A549 treated with DMSO at 1 μM for 4 hours (cell line): ENCODE data around the gene KITLG. TPM values are rescaled to one million over a fixed set of nuclear protein-coding genes. Genes with fewer than 3 reads are reported as not detected.

Experiments used
- total RNA-seq: library from RNA; stranded (reverse); fragments of 200-300 nt; extraction: Qiagen RNA extraction; gene quantifications from 5 replicates; pipeline ENCODE4 v1.2.3, GENCODE V29; 2022; ENCODE audit warnings: low read depth

KITLG gene
- total RNA-seq = 11.1 to 15.9 TPM (median 14.9 TPM) in 5 replicates

GRCh38 chr12:88580051-88580871, at the start of gene KITLG:
KITLG (minus strand) TSS chr12:88580471; CDS start chr12:88580278, 193 bp downstream.

